Measurements from ENCODE around the gene MVK. TPM values are rescaled to one million over a fixed set of nuclear protein-coding genes. Genes with fewer than 3 reads are reported as not detected.

Gene MVK
- total RNA-seq, 1 donor from 2014 or later: 12.4 TPM

DNA sequence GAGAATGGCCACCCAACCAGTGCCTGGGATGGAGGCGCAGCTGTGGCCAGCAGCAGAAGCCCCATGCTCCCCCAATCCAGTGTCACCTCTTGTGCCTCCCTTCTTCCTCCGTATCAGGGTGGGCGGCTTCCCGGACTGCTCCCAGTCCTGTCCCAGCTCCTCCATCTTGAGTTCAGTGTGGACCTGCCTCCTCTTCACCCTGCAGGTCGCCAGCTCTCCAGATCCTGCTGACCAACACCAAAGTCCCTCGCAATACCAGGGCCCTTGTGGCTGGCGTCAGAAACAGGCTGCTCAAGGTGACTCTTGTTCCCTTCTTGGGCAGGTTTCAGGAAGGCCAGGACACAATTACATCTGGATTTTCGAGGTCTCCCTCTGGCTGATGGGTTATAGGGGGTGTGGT, 17.0 kb downstream of the MVK start:
- Histone ChIP-seq H2AFZ (ENCODE audit: low read depth, low read length) (no peak overlapping the region), H3K79me2 (ENCODE audit: insufficient read depth, low read length) (no peaks in the 10 kb centered on the region), H3K9me3 (ENCODE audit: insufficient read depth, low read depth, low read length) (no peaks in the 10 kb centered on the region), H4K20me1 (ENCODE audit: insufficient read depth, low read length) (no peaks in the 10 kb centered on the region), H3K9ac (ENCODE audit: low read length) (no peak overlapping the region), H3K36me3 (ENCODE audit: insufficient read depth, low read length) (peaks cover 6% of the 10 kb centered on the region), H3K4me1 (ENCODE audit: insufficient read depth, low read length) (no peaks in the 10 kb centered on the region), H3K4me2 (ENCODE audit: low read length) (no peak overlapping the region), H3K27me3 (ENCODE audit: insufficient read depth, low read length) (no peaks in the 10 kb centered on the region), H3K4me3 (ENCODE audit: insufficient read depth, low read depth, low read length) (no peak overlapping the region), H3K27ac (ENCODE audit: low read depth, low read length) (no peak overlapping the region)
- DNase-seq (ENCODE audit: low read depth): no peak
- Mint-ChIP-seq H3K4me3 (ENCODE audit: unreplicated experiment) (no peak overlapping the region), H3K9me3 (ENCODE audit: unreplicated experiment) (no peaks in the 10 kb centered on the region), H3K36me3 (ENCODE audit: low read depth, unreplicated experiment) (peaks cover 6% of the 10 kb centered on the region), H3K27me3 (ENCODE audit: low read depth, unreplicated experiment) (peaks cover 5% of the 10 kb centered on the region), H3K4me1 (ENCODE audit: low read depth, unreplicated experiment) (peaks cover 2% of the 10 kb centered on the region), H3K27ac (ENCODE audit: unreplicated experiment) (no peak overlapping the region)
- FAIRE-seq: no peak
- TF ChIP-seq, protein P1, sequence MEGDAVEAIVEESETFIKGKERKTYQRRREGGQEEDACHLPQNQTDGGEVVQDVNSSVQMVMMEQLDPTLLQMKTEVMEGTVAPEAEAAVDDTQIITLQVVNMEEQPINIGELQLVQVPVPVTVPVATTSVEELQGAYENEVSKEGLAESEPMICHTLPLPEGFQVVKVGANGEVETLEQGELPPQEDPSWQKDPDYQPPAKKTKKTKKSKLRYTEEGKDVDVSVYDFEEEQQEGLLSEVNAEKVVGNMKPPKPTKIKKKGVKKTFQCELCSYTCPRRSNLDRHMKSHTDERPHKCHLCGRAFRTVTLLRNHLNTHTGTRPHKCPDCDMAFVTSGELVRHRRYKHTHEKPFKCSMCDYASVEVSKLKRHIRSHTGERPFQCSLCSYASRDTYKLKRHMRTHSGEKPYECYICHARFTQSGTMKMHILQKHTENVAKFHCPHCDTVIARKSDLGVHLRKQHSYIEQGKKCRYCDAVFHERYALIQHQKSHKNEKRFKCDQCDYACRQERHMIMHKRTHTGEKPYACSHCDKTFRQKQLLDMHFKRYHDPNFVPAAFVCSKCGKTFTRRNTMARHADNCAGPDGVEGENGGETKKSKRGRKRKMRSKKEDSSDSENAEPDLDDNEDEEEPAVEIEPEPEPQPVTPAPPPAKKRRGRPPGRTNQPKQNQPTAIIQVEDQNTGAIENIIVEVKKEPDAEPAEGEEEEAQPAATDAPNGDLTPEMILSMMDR (IDR thresholded peaks at IDR 0.05; ENCODE audit: insufficient read depth, low read depth, low read length): no peak
- no peak for TF ChIP-seq EZH2 (IDR thresholded peaks at IDR 0.05; ENCODE audit: insufficient read depth, low read length)

DNA sequence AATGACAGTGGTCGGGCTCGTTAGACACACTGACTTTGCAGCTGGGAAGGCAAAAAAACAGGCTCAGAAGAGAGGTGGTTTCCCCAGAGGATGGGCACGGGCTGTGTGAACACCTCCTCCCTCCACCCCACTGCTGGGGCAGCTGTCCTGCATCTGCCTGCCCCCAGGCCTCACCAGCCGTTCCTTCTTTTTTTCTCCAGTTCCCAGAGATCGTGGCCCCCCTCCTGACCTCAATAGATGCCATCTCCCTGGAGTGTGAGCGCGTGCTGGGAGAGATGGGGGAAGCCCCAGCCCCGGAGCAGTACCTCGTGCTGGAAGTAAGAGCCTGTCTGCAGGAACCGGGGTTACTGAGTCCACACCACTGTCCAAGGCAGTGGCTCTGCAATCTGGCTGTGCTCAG, 17.4 kb downstream of the MVK start:
- no peak overlapping the region for H3K27ac ChIP-seq (ENCODE audit: low read depth, low read length)
- no peaks in the 10 kb centered on the region for H4K20me1 ChIP-seq (ENCODE audit: insufficient read depth, low read length)

More for the DNA sequence above, 17.4 kb downstream of the MVK start:
- H3K9me3 ChIP-seq (ENCODE audit: insufficient read depth, low read depth, low read length): no peaks in the 10 kb centered on the region
- FAIRE-seq (no peak), DNase-seq (ENCODE audit: low read depth) (no peak)
- TF ChIP-seq, protein P1 (IDR thresholded peaks at IDR 0.05; ENCODE audit: insufficient read depth, low read depth, low read length): no peak
- no peak for TF ChIP-seq EZH2 (IDR thresholded peaks at IDR 0.05; ENCODE audit: insufficient read depth, low read length)
- peaks cover 6% of the 10 kb centered on the region for H3K36me3 ChIP-seq (ENCODE audit: insufficient read depth, low read length)
- H3K9ac ChIP-seq (ENCODE audit: low read length): no peak overlapping the region
- H3K4me2 ChIP-seq (ENCODE audit: low read length): no peak overlapping the region
- Mint-ChIP-seq H3K36me3 (ENCODE audit: low read depth, unreplicated experiment) (peaks cover 6% of the 10 kb centered on the region), H3K4me1 (ENCODE audit: low read depth, unreplicated experiment) (peaks cover 2% of the 10 kb centered on the region), H3K27ac (ENCODE audit: unreplicated experiment) (no peak overlapping the region), H3K4me3 (ENCODE audit: unreplicated experiment) (no peak overlapping the region), H3K9me3 (ENCODE audit: unreplicated experiment) (peaks cover 3% of the 10 kb centered on the region), H3K27me3 (ENCODE audit: low read depth, unreplicated experiment) (peaks cover 5% of the 10 kb centered on the region)
- no peak overlapping the region for H3K4me3 ChIP-seq (ENCODE audit: insufficient read depth, low read depth, low read length)
- H3K4me1 ChIP-seq (ENCODE audit: insufficient read depth, low read length): no peaks in the 10 kb centered on the region
- H2AFZ ChIP-seq (ENCODE audit: low read depth, low read length): no peak overlapping the region
- H3K27me3 ChIP-seq (ENCODE audit: insufficient read depth, low read length): no peaks in the 10 kb centered on the region
- no peaks in the 10 kb centered on the region for H3K79me2 ChIP-seq (ENCODE audit: insufficient read depth, low read length)

All from astrocyte (in vitro differentiated cells and primary cell).